Measurements from ENCODE around the gene XCL2. TPM values are rescaled to one million over a fixed set of nuclear protein-coding genes. Genes with fewer than 3 reads are reported as not detected.

The XCL2 gene
- total and polyA plus RNA-seq, 10 donors = 2.9 to 17.2 (median 8.0) TPM

DNA sequence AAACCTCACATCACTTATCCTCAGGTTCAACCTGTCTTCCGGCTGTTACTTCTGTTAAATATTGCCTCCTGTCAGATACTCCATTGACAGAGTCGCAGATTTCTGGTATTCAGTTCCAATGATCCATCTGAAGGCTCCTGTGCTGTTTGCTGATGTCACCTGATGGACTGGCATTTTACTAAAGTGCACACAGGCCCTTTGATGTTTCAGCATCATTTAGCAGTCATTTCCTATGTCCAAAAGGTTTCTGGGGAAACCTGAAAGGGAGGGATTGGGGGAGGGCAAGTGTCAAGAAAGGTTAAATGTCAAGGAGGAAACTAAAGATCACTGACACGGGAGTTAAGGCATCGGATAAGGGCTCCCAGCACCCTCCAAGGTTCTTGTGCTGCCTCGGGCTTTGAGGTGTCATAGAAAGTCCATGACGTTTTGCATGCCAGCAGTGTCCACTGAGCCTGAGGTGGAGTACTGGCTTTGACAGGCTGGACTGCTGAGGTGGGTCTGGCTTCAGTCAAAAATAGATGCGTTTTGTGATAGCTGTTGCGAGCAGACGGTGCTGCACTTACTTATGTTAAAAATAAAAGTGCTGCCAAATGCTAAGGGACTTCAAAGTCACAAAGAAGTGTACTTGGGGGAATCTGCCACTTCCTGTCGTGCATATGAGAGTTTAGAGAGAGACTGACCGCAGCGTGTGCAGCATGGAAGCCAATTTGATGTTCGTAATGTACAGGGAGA lies 30.8 kb downstream of the XCL2 start:
- Histone ChIP-seq H3K4me1 (peaks cover 0 to 56% (median 13%) of the 10 kb centered on the region in 6 donors), H3K4me3 (no peak overlapping the region), H3K36me3 (no peaks in the 10 kb centered on the region), H3K27ac (peak overlapping the region in 7 of 8 donors; percentile 5 to 83 (median 53)), H3K9me3 (no peaks in the 10 kb centered on the region), H3K27me3 (replicated peaks in 1 of 7) (no peaks in the 10 kb centered on the region)
- no peak for DNase-seq
- TF ChIP-seq POLR2AphosphoS5 (IDR thresholded peaks at IDR 0.05) = peak in 2 of 3 donors; percentile 8 to 38
- TF ChIP-seq POLR2A (IDR thresholded peaks at IDR 0.05) = no peak
- no peak for TF ChIP-seq CTCF (IDR thresholded peaks at IDR 0.05 in 8 of 11, conservative IDR thresholded peaks at IDR 0.05 in 3 of 11)
- intact Hi-C loops (cut with DNase I; ENCODE audit: low total_unique reads) = no loop called here
- 66 to 77% (median 73%) methylated on average over 13 of the region's 13 CpGs for WGBS, 5 donors

DNA sequence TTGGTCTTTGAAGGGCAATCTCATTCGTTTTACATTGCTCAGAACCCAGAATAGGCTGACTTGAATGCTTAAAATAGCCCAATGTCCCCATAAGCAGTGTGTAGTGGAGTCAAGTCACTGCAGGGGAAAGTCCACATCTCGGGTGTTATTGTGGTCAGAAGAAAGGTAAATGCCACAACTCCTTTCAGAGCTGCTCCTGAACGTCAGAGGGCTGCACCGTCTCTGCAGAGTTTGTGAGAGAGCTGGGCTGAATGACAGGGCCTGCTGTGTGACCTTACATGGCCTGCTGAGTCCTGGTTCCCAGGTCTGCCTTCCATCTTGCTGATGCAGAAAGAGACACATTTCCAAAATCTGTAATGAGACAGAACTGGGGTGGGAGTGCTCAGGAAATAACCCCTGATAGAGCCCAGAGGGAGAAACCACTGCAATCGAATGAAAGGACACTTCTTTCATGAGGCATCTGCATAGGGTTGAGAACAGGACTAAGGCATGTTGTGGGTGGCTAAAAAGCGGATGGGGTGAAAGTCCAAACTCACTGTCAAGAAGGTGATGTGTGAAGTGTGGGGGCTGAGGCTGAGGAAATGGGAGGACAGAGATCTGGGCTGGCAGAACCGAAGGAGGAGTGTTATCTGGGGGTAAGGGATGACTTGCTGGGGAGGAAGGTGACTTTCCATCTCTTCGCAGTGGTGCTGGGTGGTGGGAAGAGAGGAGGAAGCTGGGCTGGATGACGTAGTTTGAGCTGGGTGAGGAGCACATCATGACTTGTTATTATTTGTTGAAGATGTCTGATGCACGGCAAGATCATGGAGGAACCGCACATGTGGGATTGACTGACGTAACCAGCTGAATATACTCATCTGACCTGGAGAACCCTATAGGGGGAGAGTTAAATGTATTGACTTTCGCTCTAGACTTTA lies 33.7 kb downstream of the XCL2 start:
- DNase-seq = no peak
- WGBS, 5 donors = 77 to 80% (median 79%) methylated on average over 13 of the region's 13 CpGs
- intact Hi-C loops (cut with DNase I; ENCODE audit: low total_unique reads) = no loop called here
- no peaks in the 10 kb centered on the region for H3K9me3 ChIP-seq
- peaks cover 0 to 48% (median 13%) of the 10 kb centered on the region in 6 donors for H3K4me1 ChIP-seq
- no peak overlapping the region for H3K4me3 ChIP-seq
- H3K27ac ChIP-seq = peak overlapping the region in 2 of 8 donors; percentile 13 to 49
- no peaks in the 10 kb centered on the region for H3K36me3 ChIP-seq
- TF ChIP-seq POLR2A (IDR thresholded peaks at IDR 0.05) (no peak), POLR2AphosphoS5 (IDR thresholded peaks at IDR 0.05) (no peak), CTCF (IDR thresholded peaks at IDR 0.05 in 8 of 11, conservative IDR thresholded peaks at IDR 0.05 in 3 of 11) (no peak)
- H3K27me3 ChIP-seq (replicated peaks in 1 of 7) = no peaks in the 10 kb centered on the region

- Histone ChIP-seq H3K27ac (no peak overlapping the region), H3K9me3 (no peaks in the 10 kb centered on the region), H3K27me3 (replicated peaks in 1 of 7) (no peaks in the 10 kb centered on the region), H3K4me3 (no peak overlapping the region), H3K36me3 (no peaks in the 10 kb centered on the region), H3K4me1 (peaks cover 0 to 45% (median 7%) of the 10 kb centered on the region in 6 donors)
- intact Hi-C loops (cut with DNase I; ENCODE audit: low total_unique reads) = no loop called here
- TF ChIP-seq CTCF (IDR thresholded peaks at IDR 0.05 in 8 of 11, conservative IDR thresholded peaks at IDR 0.05 in 3 of 11) (no peak), POLR2A (IDR thresholded peaks at IDR 0.05) (no peak), POLR2AphosphoS5 (IDR thresholded peaks at IDR 0.05) (no peak)
- 55 to 88% (median 81%) methylated on average over 1 of the region's 1 CpG for WGBS, 5 donors
- DNase-seq = no peak
These were observed 34.6 kb downstream of the XCL2 start for GRCh38 chr1:168509210-168509609.

DNA sequence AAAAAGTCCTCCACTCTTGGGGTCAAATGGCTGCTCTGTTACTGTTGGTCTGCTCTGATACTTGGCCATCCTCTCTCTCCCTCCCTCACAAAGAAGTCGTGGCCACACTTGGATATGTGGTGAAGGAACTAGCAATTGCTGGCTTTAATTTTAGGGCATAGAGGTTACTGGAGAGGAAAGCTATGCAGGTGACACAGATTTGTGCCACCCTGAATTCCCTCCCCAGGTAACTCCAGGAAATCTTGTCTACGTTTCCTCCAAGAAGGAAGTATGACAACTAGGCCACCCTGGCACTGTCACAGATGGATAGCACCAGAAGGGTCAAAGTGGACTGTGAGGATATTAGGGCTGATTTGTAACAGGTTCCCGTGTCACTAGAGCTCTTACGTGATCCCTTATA lies 36.0 kb downstream of the XCL2 start:
- Histone ChIP-seq H3K9me3 (no peaks in the 10 kb centered on the region), H3K36me3 (no peaks in the 10 kb centered on the region), H3K4me3 (no peak overlapping the region), H3K4me1 (peaks cover 0 to 44% (median 5%) of the 10 kb centered on the region in 6 donors), H3K27me3 (replicated peaks in 1 of 7) (no peaks in the 10 kb centered on the region), H3K27ac (no peak overlapping the region)
- WGBS, 5 donors = 86 to 97% (median 89%) methylated on average over 3 to 4 of the region's 4 CpGs
- intact Hi-C loops (cut with DNase I; ENCODE audit: low total_unique reads) = no loop called here
- no peak for TF ChIP-seq POLR2A (IDR thresholded peaks at IDR 0.05)
- no peak for TF ChIP-seq POLR2AphosphoS5 (IDR thresholded peaks at IDR 0.05)
- TF ChIP-seq CTCF (IDR thresholded peaks at IDR 0.05 in 8 of 11, conservative IDR thresholded peaks at IDR 0.05 in 3 of 11) = no peak
- DNase-seq = no peak
